GM23248 (cell line): ENCODE measurements around the gene SMCHD1.

ENCODE experiments used
- EZH2 ChIP-seq: fragments of 200-600 bp; sonication (generic); IDR thresholded peaks from 2 replicates; pipeline ENCODE4 v1.6.1; 2018; ENCODE audit warnings: antibody characterized with exemption, mild to moderate bottlenecking; ENCODE audit not compliant: insufficient read depth, poor library complexity, severe bottlenecking
- EZH2phosphoT487 ChIP-seq: fragments of 200-600 bp; sonication (generic); IDR thresholded peaks from 2 replicates; pipeline ENCODE4 v1.6.1; 2018; ENCODE audit warnings: antibody characterized with exemption, moderate library complexity, mild to moderate bottlenecking, low read depth; ENCODE audit not compliant: insufficient read depth

DNA sequence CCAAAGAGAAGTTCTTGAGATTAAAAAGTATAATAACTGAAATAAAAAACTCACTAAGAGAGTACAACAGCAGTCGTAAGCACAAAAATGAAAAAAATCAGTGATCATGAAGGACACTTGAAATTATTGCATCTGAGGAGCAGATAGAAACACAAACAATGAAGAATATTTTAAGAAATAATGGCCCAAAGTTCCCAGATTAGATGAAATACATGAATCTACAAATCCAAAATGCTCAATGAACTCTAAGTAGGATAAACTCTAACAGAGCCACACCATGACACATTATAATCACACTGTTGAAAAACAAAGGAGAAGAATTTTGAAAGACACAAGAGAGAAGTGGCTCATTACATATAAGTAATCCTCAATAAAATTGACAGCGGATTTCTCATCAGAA is 159.4 kb downstream of the SMCHD1 start:
- TF ChIP-seq EZH2 (no peak), EZH2phosphoT487 (no peak)
